Measurements from ENCODE around the gene CCSER1.
"Not testable (repeated sequence)": the region's sequence is repeated elsewhere in the genome, so short reads cannot be mapped to it uniquely, and the experiment has no call there.

Gene CCSER1

GRCh38 chr4:90445380-90445779 is 318.2 kb downstream of the CCSER1 start:
- no peak for DNase-seq (ENCODE audit: low read depth in 2 of 2)

- DNase-seq (ENCODE audit: low read depth in 2 of 2) = no peak
Observed at GRCh38 chr4:90449626-90450025, 322.4 kb downstream of the CCSER1 start.

GRCh38 chr4:90456891-90457290 is 329.7 kb downstream of the CCSER1 start:
- no peak for DNase-seq (ENCODE audit: low read depth in 2 of 2)

GRCh38 chr4:90457817-90458216 is 330.6 kb downstream of the CCSER1 start:
- no peak for DNase-seq (ENCODE audit: low read depth in 2 of 2)

- no peak for DNase-seq (ENCODE audit: low read depth in 2 of 2)
Observed at GRCh38 chr4:90458576-90458975, 331.4 kb downstream of the CCSER1 start.

GRCh38 chr4:90474484-90474883 is 347.3 kb downstream of the CCSER1 start:
- DNase-seq (ENCODE audit: low read depth in 2 of 2) = no peak

GRCh38 chr4:90476019-90476418 is 348.8 kb downstream of the CCSER1 start:
- no peak for DNase-seq (ENCODE audit: low read depth in 2 of 2)

GRCh38 chr4:90476586-90476985 is 349.4 kb downstream of the CCSER1 start:
- no peak for DNase-seq (ENCODE audit: low read depth in 2 of 2)

- DNase-seq (ENCODE audit: low read depth in 2 of 2) = not testable (repeated sequence)
Observed at GRCh38 chr4:90484894-90485293, 357.7 kb downstream of the CCSER1 start.

- no peak for DNase-seq (ENCODE audit: low read depth in 2 of 2)
Observed at GRCh38 chr4:90486346-90486745, 359.2 kb downstream of the CCSER1 start.

- DNase-seq (ENCODE audit: low read depth in 2 of 2) = no peak
Observed at GRCh38 chr4:90495211-90495610, 368.0 kb downstream of the CCSER1 start.

- no peak for DNase-seq (ENCODE audit: low read depth in 2 of 2)
Observed at GRCh38 chr4:90495936-90496335, 368.7 kb downstream of the CCSER1 start.

GRCh38 chr4:90498175-90498574 is 371.0 kb downstream of the CCSER1 start:
- DNase-seq (ENCODE audit: low read depth in 2 of 2) = no peak

GRCh38 chr4:90503677-90504076 is 376.5 kb downstream of the CCSER1 start:
- no peak for DNase-seq (ENCODE audit: low read depth in 2 of 2)

- DNase-seq (ENCODE audit: low read depth in 2 of 2) = no peak
Observed at GRCh38 chr4:90515191-90515590, 388.0 kb downstream of the CCSER1 start.

GRCh38 chr4:90528551-90528950 is 401.4 kb downstream of the CCSER1 start:
- DNase-seq (ENCODE audit: low read depth in 2 of 2) = no peak

- no peak for DNase-seq (ENCODE audit: low read depth in 2 of 2)
Observed at GRCh38 chr4:90536408-90536807, 409.2 kb downstream of the CCSER1 start.

- DNase-seq (ENCODE audit: low read depth in 2 of 2) = no peak
Observed at GRCh38 chr4:90537491-90537890, 410.3 kb downstream of the CCSER1 start.

- no peak for DNase-seq (ENCODE audit: low read depth in 2 of 2)
Observed at GRCh38 chr4:90540536-90540935, 413.3 kb downstream of the CCSER1 start.

GRCh38 chr4:90542216-90542615 is 415.0 kb downstream of the CCSER1 start:
- no peak for DNase-seq (ENCODE audit: low read depth in 2 of 2)

- no peak for DNase-seq (ENCODE audit: low read depth in 2 of 2)
Observed at GRCh38 chr4:90543419-90544170, 416.4 kb downstream of the CCSER1 start.

- no peak for DNase-seq (ENCODE audit: low read depth in 2 of 2)
Observed at GRCh38 chr4:90544532-90545045, 417.4 kb downstream of the CCSER1 start.

GRCh38 chr4:90545380-90545779 is 418.2 kb downstream of the CCSER1 start:
- no peak for DNase-seq (ENCODE audit: low read depth in 2 of 2)

GRCh38 chr4:90546114-90546513 is 418.9 kb downstream of the CCSER1 start:
- no peak for DNase-seq (ENCODE audit: low read depth in 2 of 2)
